H1 (cell line): Measurements from ENCODE around the gene SAXO1. TPM values are rescaled to one million over a fixed set of nuclear protein-coding genes. Genes with fewer than 3 reads are reported as not detected.

Experiments used
- CTCF ChIA-PET: fragments of 300-600 bp; sonication (Branson Sonifier 250); formaldehyde crosslinking; loops from one replicate; lab custom pipeline; 2021; ENCODE audit not compliant: partially characterized antibody; lab: Charles Lee
- POLR2A ChIA-PET: fragments of 300-600 bp; sonication (Branson Sonifier 250); formaldehyde crosslinking; loops from one replicate; lab custom pipeline; 2021; ENCODE audit warnings: inconsistent platforms; ENCODE audit not compliant: partially characterized antibody; lab: Charles Lee
- DNase-seq, 2 experiments: peaks; one replicate each; pipeline versions ENCODE4 v3.0.0 to v3.0.0-alpha.2; 2010 to 2022; ENCODE audit warnings: low spot score in 2 of 2, low read depth in 1 of 2, mixed read lengths in 1 of 2
- FAIRE-seq: peaks from 2 replicates; lab custom pipeline; 2011; peaks lifted over from hg19 to GRCh38; lab: Jason Lieb, UNC
- H2AFZ ChIP-seq: 2 replicates; pipeline ENCODE4 v1.8.1; 2012; ENCODE audit warnings: low read length, inconsistent platforms
- H2AK5ac ChIP-seq: 2 replicates; pipeline ENCODE4 v1.6.1; 2013; ENCODE audit warnings: low read depth, low read length
- H2BK120ac ChIP-seq: replicated peaks from 2 replicates; pipeline ENCODE3; 2013; ENCODE audit warnings: low read depth, low read length, inconsistent platforms
- H2BK12ac ChIP-seq: 2 replicates; pipeline ENCODE4 v1.6.1; 2013; ENCODE audit warnings: low read depth, low read length
- H2BK15ac ChIP-seq: 2 replicates; pipeline ENCODE4 v1.6.1; 2013; ENCODE audit warnings: low read length
- H2BK20ac ChIP-seq: 2 replicates; pipeline ENCODE4 v1.6.1; 2013; ENCODE audit warnings: low read length
- H2BK5ac ChIP-seq: 2 replicates; pipeline ENCODE4 v1.6.1; 2013; ENCODE audit warnings: low read depth, low read length
- H3K14ac ChIP-seq: 2 replicates; pipeline ENCODE4 v1.6.1; 2013; ENCODE audit warnings: inconsistent platforms; ENCODE audit not compliant: insufficient read length
- H3K18ac ChIP-seq: 2 replicates; pipeline ENCODE4 v1.6.1; 2013; ENCODE audit warnings: low read length; ENCODE audit errors: extremely low read depth
- H3K23ac ChIP-seq: 2 replicates; pipeline ENCODE4 v1.6.1; 2013; ENCODE audit warnings: inconsistent platforms; ENCODE audit not compliant: insufficient read length
- H3K23me2 ChIP-seq: 2 replicates; pipeline ENCODE4 v1.6.1; 2013; ENCODE audit warnings: low read depth, low read length
- H3K27ac ChIP-seq: 2 replicates; pipeline ENCODE4 v1.6.1; 2011; ENCODE audit warnings: low read depth, low read length, inconsistent platforms
- H3K27me3 ChIP-seq, 4 experiments: replicated peaks in 1 of 4; 1 replicate in 1 of 4; 2 replicates in 3 of 4; pipeline versions ENCODE4 v1.6.1 to v1.8.1; 2011 to 2013; ENCODE audit warnings: low read length in 3 of 4, mild to moderate bottlenecking in 3 of 4, inconsistent platforms in 2 of 4, mixed read lengths in 2 of 4, moderate library complexity in 1 of 4; ENCODE audit not compliant: control insufficient read depth in 3 of 4, insufficient read depth in 3 of 4; ENCODE audit errors: extremely low read depth in 1 of 4
- H3K36me3 ChIP-seq, 4 experiments: 2 replicates each; pipeline versions ENCODE4 v1.6.1 to v1.8.1; 2011 to 2013; ENCODE audit warnings: mild to moderate bottlenecking in 4 of 4, low read length in 3 of 4, moderate library complexity in 2 of 4, control low read depth in 1 of 4, inconsistent platforms in 1 of 4; ENCODE audit not compliant: insufficient read depth in 4 of 4, control insufficient read depth in 2 of 4
- H3K4ac ChIP-seq: replicated peaks from 2 replicates; pipeline ENCODE3; 2013; ENCODE audit warnings: low read length, low read depth, mixed read lengths, inconsistent platforms; ENCODE audit not compliant: insufficient read length
- H3K4me1 ChIP-seq, 4 experiments: replicated peaks in 1 of 4; 1 replicate in 1 of 4; 2 replicates in 3 of 4; pipeline versions ENCODE4 v1.6.1 to v1.8.1; 2011 to 2013; ENCODE audit warnings: low read length in 3 of 4, inconsistent platforms in 2 of 4, mixed read lengths in 1 of 4; ENCODE audit not compliant: insufficient read depth in 4 of 4, control insufficient read depth in 3 of 4
- H3K4me2 ChIP-seq, 2 experiments: 2 replicates each; pipeline versions ENCODE4 v1.6.1 to v1.8.1; 2011 to 2013; ENCODE audit warnings: low read depth in 2 of 2, low read length in 2 of 2, control low read depth in 1 of 2, inconsistent platforms in 1 of 2, mild to moderate bottlenecking in 1 of 2; ENCODE audit not compliant: insufficient read depth in 1 of 2
- H3K4me3 ChIP-seq, 4 experiments: fragments of 200-600, 300-600 bp in 1 of 4; sonication (generic), shearing (Covaris generic), sonication (Bioruptor Twin) in 1 of 4; 2 replicates each; pipeline versions ENCODE4 v1.5.1 to v1.8.1; 2011 to 2016; ENCODE audit warnings: low read length in 4 of 4, low read depth in 3 of 4, control low read depth in 2 of 4, inconsistent platforms in 2 of 4, mild to moderate bottlenecking in 2 of 4, mixed read lengths in 1 of 4, moderate library complexity in 1 of 4; ENCODE audit not compliant: insufficient read depth in 2 of 4; ENCODE audit errors: extremely low read depth in 1 of 4
- H3K56ac ChIP-seq: replicated peaks from 2 replicates; pipeline ENCODE3; 2013; ENCODE audit warnings: low read depth, mild to moderate bottlenecking, mixed read lengths, low read length, inconsistent platforms; ENCODE audit not compliant: insufficient read length
- H3K79me1 ChIP-seq: 2 replicates; pipeline ENCODE4 v1.6.1; 2013; ENCODE audit warnings: low read depth, low read length, control low read depth
- H3K79me2 ChIP-seq, 2 experiments: 2 replicates each; pipeline versions ENCODE4 v1.6.1 to v1.8.1; 2012 to 2013; ENCODE audit warnings: low read length in 2 of 2, mild to moderate bottlenecking in 2 of 2, inconsistent platforms in 1 of 2; ENCODE audit not compliant: insufficient read depth in 2 of 2, control insufficient read depth in 1 of 2
- H3K9ac ChIP-seq, 4 experiments: replicated peaks in 1 of 4; 1 replicate in 1 of 4; 2 replicates in 3 of 4; pipeline versions ENCODE4 v1.6.1 to v1.8.1; 2011 to 2013; ENCODE audit warnings: low read depth in 3 of 4, low read length in 3 of 4, control low read depth in 2 of 4, mild to moderate bottlenecking in 2 of 4, moderate library complexity in 2 of 4, inconsistent platforms in 1 of 4; ENCODE audit errors: extremely low read depth in 1 of 4
- H3K9me3 ChIP-seq, 2 experiments: 2 replicates each; pipeline versions ENCODE4 v1.6.1 to v1.8.1; 2012 to 2013; ENCODE audit warnings: mild to moderate bottlenecking in 2 of 2, moderate library complexity in 2 of 2, control low read depth in 1 of 2, inconsistent platforms in 1 of 2, low read depth in 1 of 2, low read length in 1 of 2, mixed read lengths in 1 of 2; ENCODE audit not compliant: insufficient read depth in 2 of 2
- H4K20me1 ChIP-seq, 2 experiments: replicated peaks in 1 of 2; 2 replicates each; pipeline versions ENCODE3 to v1.8.1; 2011 to 2013; ENCODE audit warnings: inconsistent platforms in 2 of 2, low read length in 2 of 2, mild to moderate bottlenecking in 1 of 2; ENCODE audit not compliant: insufficient read depth in 2 of 2, control insufficient read depth in 1 of 2
- H4K5ac ChIP-seq: 2 replicates; pipeline ENCODE4 v1.6.1; 2013; ENCODE audit warnings: low read length, low read depth, mixed read lengths, inconsistent platforms; ENCODE audit not compliant: insufficient read length
- H4K8ac ChIP-seq: 2 replicates; pipeline ENCODE4 v1.8.0; 2013; ENCODE audit warnings: mild to moderate bottlenecking, moderate library complexity, low read length, inconsistent platforms; ENCODE audit not compliant: insufficient read depth; ENCODE audit errors: extremely low read depth
- H4K91ac ChIP-seq: replicated peaks from 2 replicates; pipeline ENCODE3; 2013; ENCODE audit warnings: low read length, mixed read lengths, inconsistent platforms; ENCODE audit not compliant: insufficient read length
- BACH1 ChIP-seq: IDR thresholded peaks from 2 replicates; pipeline ENCODE4 v1.6.1; 2012; ENCODE audit warnings: low read length, improper control_type of control experiment
- CBX8 ChIP-seq: fragments of 300-800, 300-1000 bp; sonication (generic); IDR thresholded peaks from 2 replicates; pipeline ENCODE4 v1.7.1; 2016; ENCODE audit warnings: low read depth, low read length, borderline replicate concordance
- CHD2 ChIP-seq: IDR thresholded peaks from 2 replicates; pipeline ENCODE4 v1.6.1; 2012; ENCODE audit warnings: low read length, improper control_type of control experiment
- EGR1 ChIP-seq: IDR thresholded peaks from 2 replicates; pipeline ENCODE4 v1.6.1; 2011; ENCODE audit warnings: low read depth, low read length, borderline replicate concordance
- RFX5 ChIP-seq: IDR thresholded peaks from 2 replicates; pipeline ENCODE4 v1.6.1; 2011; ENCODE audit warnings: low read depth, low read length, improper control_type of control experiment, borderline replicate concordance
- SIN3A ChIP-seq, 2 experiments: IDR thresholded peaks in 1 of 2; conservative IDR thresholded peaks in 1 of 2; 2 replicates each; pipeline ENCODE4 v1.6.1; 2011 to 2012; ENCODE audit warnings: low read length in 2 of 2, improper control_type of control experiment in 1 of 2, low read depth in 1 of 2, mild to moderate bottlenecking in 1 of 2
- SIRT6 ChIP-seq: IDR thresholded peaks from one replicate; pipeline ENCODE4 v1.7.1; 2012; ENCODE audit warnings: low read length, inconsistent platforms
- SP2 ChIP-seq: IDR thresholded peaks from 2 replicates; pipeline ENCODE4 v1.6.1; 2012; ENCODE audit warnings: mild to moderate bottlenecking, low read length, inconsistent platforms
- SP4 ChIP-seq: IDR thresholded peaks from 2 replicates; pipeline ENCODE4 v1.6.1; 2012; ENCODE audit warnings: low read length, inconsistent platforms
- WGBS, 2 experiments: shearing (Covaris generic) in 1 of 2; methylation state at CpG; one replicate each; pipeline versions ENCODE4 v1.1.6 to v1.1.7; 2013 to 2015; ENCODE audit warnings: low lambda C conversion rate in 2 of 2, mixed read lengths in 2 of 2, inconsistent platforms in 1 of 2, low coverage in 1 of 2, missing lambda C conversion rate in 1 of 2; ENCODE audit not compliant: insufficient replicate concordance in 2 of 2, insufficient coverage in 1 of 2, insufficient read length in 1 of 2; ENCODE audit errors: extremely low coverage in 1 of 2, missing lambda C conversion rate in 1 of 2; 5-methylcytosine and 5-hydroxymethylcytosine counted together
- polyA plus RNA-seq, 7 experiments: library from polyadenylated mRNA; depleted of rRNA in 3 of 7; stranded (reverse) in 5 of 7; unstranded in 2 of 7; fragments of >200 nt in 5 of 7; fragments of 200-250 nt in 2 of 7; gene quantifications; 1 replicate in 5 of 7; 2 replicates in 1 of 7; 4 replicates in 1 of 7; pipeline versions ENCODE4 v1.2.1 to v1.2.3, GENCODE V29; 2011 to 2013; ENCODE audit warnings: missing spikeins in 2 of 7, mixed read lengths in 2 of 7
- total RNA-seq: library from RNA; stranded (reverse); fragmentation: NEBNext Ultra II Directional; extraction: Animal tissue kit (Norgen Biotek cat#: 25700); gene quantifications from 2 replicates; pipeline ENCODE4 v1.2.1, GENCODE V29; 2021
- TF ChIP-seq, protein P1 (sequence below): IDR thresholded peaks from 2 replicates; pipeline ENCODE4 v1.6.1; 2012; ENCODE audit warnings: low read length, inconsistent platforms
- TF ChIP-seq, protein P2 (sequence below): IDR thresholded peaks from 2 replicates; pipeline ENCODE4 v1.6.1; 2011; ENCODE audit warnings: low read length, improper control_type of control experiment
- TF ChIP-seq, protein P3 (sequence below): IDR thresholded peaks from 2 replicates; pipeline ENCODE4 v1.6.1; 2012; ENCODE audit warnings: inconsistent platforms

Gene SAXO1
- total and polyA plus RNA-seq, 2 of the 8 experiments (the other 6 are each of a cell fraction or from before 2014, with no cell fraction given), result 0.11 to 0.20 TPM

DNA sequence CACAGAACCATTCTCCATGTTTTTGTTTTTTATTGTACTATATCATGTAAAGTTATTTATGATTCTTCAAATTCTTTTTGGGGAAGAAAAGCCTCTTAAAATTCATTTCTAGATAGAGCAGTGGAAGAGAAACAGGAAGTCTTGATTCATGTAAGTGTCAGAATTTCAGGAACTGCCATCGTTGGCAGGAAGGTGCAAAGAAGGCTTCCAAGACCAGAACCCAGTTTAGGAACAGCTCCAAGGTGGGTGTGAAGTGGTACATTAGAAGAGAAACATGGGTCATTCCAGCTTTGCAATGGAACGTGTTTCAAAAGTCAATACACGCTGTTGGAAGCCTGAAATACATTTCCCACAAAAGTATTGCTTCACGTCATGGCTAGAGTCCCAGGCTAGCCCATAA lies 14.8 kb downstream of the SAXO1 start:
- Histone ChIP-seq H3K56ac (no peak overlapping the region), H3K14ac (no peak overlapping the region), H4K5ac (no peak overlapping the region), H3K79me1 (no peaks in the 10 kb centered on the region), H2BK5ac (no peak overlapping the region), H3K9me3 (no peaks in the 10 kb centered on the region), H3K4ac (no peak overlapping the region), H4K20me1 (no peaks in the 10 kb centered on the region), H2AK5ac (no peak overlapping the region), H3K9ac (no peak overlapping the region), H3K79me2 (no peaks in the 10 kb centered on the region), H3K23ac (no peak overlapping the region), H3K23me2 (no peaks in the 10 kb centered on the region), H3K4me2 (no peak overlapping the region), H3K27ac (no peak overlapping the region), H3K18ac (no peak overlapping the region), H3K4me1 (no peaks in the 10 kb centered on the region), H3K36me3 (no peaks in the 10 kb centered on the region), H2BK15ac (no peak overlapping the region), H4K8ac (no peak overlapping the region), H3K27me3 (no peaks in the 10 kb centered on the region), H4K91ac (no peak overlapping the region), H2BK120ac (no peak overlapping the region), H2AFZ (no peak overlapping the region), H2BK12ac (no peak overlapping the region), H2BK20ac (no peak overlapping the region), H3K4me3 (no peak overlapping the region)
- FAIRE-seq (no peak), DNase-seq (no peak)
- POLR2A ChIA-PET, result no interaction called here
- CTCF ChIA-PET, result interaction anchor here (8.7 kb wide), 1 partner anchor 9 kb away, joined by 81 read pairs; no protein-coding TSS in a partner anchor
- 66% methylated on average over 4 of the region's 4 CpGs; no CpG with 5 or more reads in 1 of the 2 experiments for WGBS, 2 experiments
- TF ChIP-seq SP2 (no peak), EGR1 (no peak), BACH1 (no peak), SIRT6 (no peak), RFX5 (no peak), CBX8 (no peak), CHD2 (no peak), SIN3A (conservative IDR thresholded peaks at IDR 0.05 in 1 of 2, IDR thresholded peaks at IDR 0.05 in 1 of 2; ENCODE audit: low read depth in 1 of 2, low read length in 2 of 2) (no peak), SP4 (no peak)
- TF ChIP-seq, protein P1, sequence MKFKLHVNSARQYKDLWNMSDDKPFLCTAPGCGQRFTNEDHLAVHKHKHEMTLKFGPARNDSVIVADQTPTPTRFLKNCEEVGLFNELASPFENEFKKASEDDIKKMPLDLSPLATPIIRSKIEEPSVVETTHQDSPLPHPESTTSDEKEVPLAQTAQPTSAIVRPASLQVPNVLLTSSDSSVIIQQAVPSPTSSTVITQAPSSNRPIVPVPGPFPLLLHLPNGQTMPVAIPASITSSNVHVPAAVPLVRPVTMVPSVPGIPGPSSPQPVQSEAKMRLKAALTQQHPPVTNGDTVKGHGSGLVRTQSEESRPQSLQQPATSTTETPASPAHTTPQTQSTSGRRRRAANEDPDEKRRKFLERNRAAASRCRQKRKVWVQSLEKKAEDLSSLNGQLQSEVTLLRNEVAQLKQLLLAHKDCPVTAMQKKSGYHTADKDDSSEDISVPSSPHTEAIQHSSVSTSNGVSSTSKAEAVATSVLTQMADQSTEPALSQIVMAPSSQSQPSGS, result no peak
- TF ChIP-seq, protein P2, sequence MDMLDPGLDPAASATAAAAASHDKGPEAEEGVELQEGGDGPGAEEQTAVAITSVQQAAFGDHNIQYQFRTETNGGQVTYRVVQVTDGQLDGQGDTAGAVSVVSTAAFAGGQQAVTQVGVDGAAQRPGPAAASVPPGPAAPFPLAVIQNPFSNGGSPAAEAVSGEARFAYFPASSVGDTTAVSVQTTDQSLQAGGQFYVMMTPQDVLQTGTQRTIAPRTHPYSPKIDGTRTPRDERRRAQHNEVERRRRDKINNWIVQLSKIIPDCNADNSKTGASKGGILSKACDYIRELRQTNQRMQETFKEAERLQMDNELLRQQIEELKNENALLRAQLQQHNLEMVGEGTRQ, result no peak
- TF ChIP-seq, protein P3, sequence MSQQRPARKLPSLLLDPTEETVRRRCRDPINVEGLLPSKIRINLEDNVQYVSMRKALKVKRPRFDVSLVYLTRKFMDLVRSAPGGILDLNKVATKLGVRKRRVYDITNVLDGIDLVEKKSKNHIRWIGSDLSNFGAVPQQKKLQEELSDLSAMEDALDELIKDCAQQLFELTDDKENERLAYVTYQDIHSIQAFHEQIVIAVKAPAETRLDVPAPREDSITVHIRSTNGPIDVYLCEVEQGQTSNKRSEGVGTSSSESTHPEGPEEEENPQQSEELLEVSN, result no peak
